PC-9 (cell line): ENCODE data around the gene MYO5B. TPM values are rescaled to one million over a fixed set of nuclear protein-coding genes. Genes with fewer than 3 reads are reported as not detected.

Experiments used
- BruUV-seq: library from RNA; stranded (reverse); fragments of 400-500 nt; replicated peaks from 2 replicates; lab custom pipeline; 2021; lab: Mats Ljungman, UMichigan
- CTCF ChIA-PET: fragments of 300-600 bp; sonication (Branson Sonifier 250); formaldehyde crosslinking; loops from one replicate; lab custom pipeline; 2022; ENCODE audit warnings: antibody characterized with exemption; lab: Charles Lee
- POLR2A ChIA-PET: fragments of 300-600 bp; sonication (Branson Sonifier 250); formaldehyde crosslinking; loops from one replicate; lab custom pipeline; 2022; ENCODE audit warnings: antibody characterized with exemption; ENCODE audit not compliant: unreplicated experiment; lab: Charles Lee
- DNase-seq, 2 experiments: peaks; one replicate each; pipeline versions ENCODE4 v3.0.0 to v3.0.0-alpha.2; 2015 to 2022; ENCODE audit warnings: mixed read lengths in 1 of 2
- H2AFZ ChIP-seq: fragments of 200-600 bp; sonication (generic); 2 replicates; pipeline ENCODE4 v1.8.1; 2017; ENCODE audit warnings: antibody characterized with exemption
- H3F3A ChIP-seq: fragments of 200-600 bp; sonication (generic); 2 replicates; pipeline ENCODE4 v1.8.1; 2017; ENCODE audit warnings: antibody characterized with exemption, mild to moderate bottlenecking, low read depth; ENCODE audit not compliant: insufficient read depth
- H3K27ac ChIP-seq: fragments of 200-600 bp; sonication (generic); 2 replicates; pipeline ENCODE4 v1.6.1; 2016; ENCODE audit warnings: mixed run types
- H3K27me3 ChIP-seq: fragments of 200-600 bp; sonication (generic); 2 replicates; pipeline ENCODE4 v1.6.1; 2016; ENCODE audit warnings: low read depth, mixed run types; ENCODE audit not compliant: insufficient read depth
- H3K36me3 ChIP-seq: fragments of 200-600 bp; sonication (generic); 2 replicates; pipeline ENCODE4 v1.6.1; 2016; ENCODE audit warnings: low read depth, mixed run types
- H3K4me1 ChIP-seq: fragments of 200-600 bp; sonication (generic); replicated peaks from 2 replicates; pipeline ENCODE4 v1.6.1; 2016; ENCODE audit warnings: mixed run types; ENCODE audit not compliant: insufficient read depth
- H3K4me2 ChIP-seq: fragments of 200-600 bp; sonication (generic); 2 replicates; pipeline ENCODE4 v1.6.1; 2017; ENCODE audit warnings: mixed run types
- H3K4me3 ChIP-seq: fragments of 200-600 bp; sonication (generic); 2 replicates; pipeline ENCODE4 v1.6.1; 2016; ENCODE audit warnings: mixed run types
- H3K79me2 ChIP-seq: fragments of 200-600 bp; sonication (generic); 2 replicates; pipeline ENCODE4 v1.6.1; 2017; ENCODE audit warnings: low read depth, mixed run types
- H3K9me2 ChIP-seq: fragments of 200-600 bp; sonication (generic); 2 replicates; pipeline ENCODE4 v1.8.1; 2017; ENCODE audit warnings: mild to moderate bottlenecking; ENCODE audit not compliant: insufficient read depth
- H3K9me3 ChIP-seq: fragments of 200-600 bp; sonication (generic); 2 replicates; pipeline ENCODE4 v1.8.1; 2016; ENCODE audit warnings: low read depth; ENCODE audit not compliant: insufficient read depth
- H4K20me1 ChIP-seq: fragments of 200-600 bp; sonication (generic); 2 replicates; pipeline ENCODE4 v1.8.1; 2017; ENCODE audit not compliant: insufficient read depth
- EZH2 ChIP-seq: fragments of 200-600 bp; sonication (generic); IDR thresholded peaks from 2 replicates; pipeline ENCODE4 v1.8.0; 2017; ENCODE audit warnings: antibody characterized with exemption, low read depth
- intact Hi-C: fragments of 100-400 bp; cut with micrococcal nuclease; formaldehyde crosslinking; loops from one replicate; pipeline ENCODE4 v1.10.0; 2022; ENCODE audit not compliant: unreplicated experiment
- total RNA-seq: library from RNA; stranded (reverse); gene quantifications from 2 replicates; pipeline ENCODE4 v1.2.3, GENCODE V29; 2021
- TF ChIP-seq, protein P1 (sequence below): fragments of 200-600 bp; sonication (generic); conservative IDR thresholded peaks from 2 replicates; pipeline ENCODE4 v1.6.1; 2017; ENCODE audit warnings: mixed run types, antibody characterized with exemption, mild to moderate bottlenecking, moderate library complexity

Gene MYO5B
- total RNA-seq, 1 experiment from 2014 or later = 25.4 TPM

DNA sequence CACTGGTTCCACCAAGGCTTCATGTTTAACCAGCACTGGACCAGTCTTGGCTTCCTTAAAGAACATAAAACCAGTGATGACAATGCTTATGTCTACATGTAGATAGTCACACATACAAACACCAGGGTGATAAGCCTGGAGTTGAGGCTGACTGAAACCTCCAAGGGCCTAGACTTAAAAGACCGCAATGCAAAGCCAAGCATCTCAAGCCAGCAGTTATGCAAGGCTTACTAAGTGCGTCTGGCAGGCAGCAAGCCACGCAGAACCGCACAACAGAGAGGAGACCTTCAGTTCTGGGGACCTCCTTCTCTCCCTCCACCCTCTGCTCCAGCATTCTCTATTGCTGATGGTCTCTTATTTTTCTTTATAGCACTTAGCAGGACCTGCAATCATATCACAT is 318.4 kb downstream of the MYO5B start:
- no peaks in the 10 kb centered on the region for H3K9me2 ChIP-seq
- DNase-seq = no peak
- no TSS peak for BruUV-seq
- no peaks in the 10 kb centered on the region for H3K9me3 ChIP-seq
- no peak overlapping the region for H2AFZ ChIP-seq
- H3K27me3 ChIP-seq = no peaks in the 10 kb centered on the region
- intact Hi-C loops = no loop called here
- no peaks in the 10 kb centered on the region for H3K4me1 ChIP-seq
- TF ChIP-seq, protein P1, sequence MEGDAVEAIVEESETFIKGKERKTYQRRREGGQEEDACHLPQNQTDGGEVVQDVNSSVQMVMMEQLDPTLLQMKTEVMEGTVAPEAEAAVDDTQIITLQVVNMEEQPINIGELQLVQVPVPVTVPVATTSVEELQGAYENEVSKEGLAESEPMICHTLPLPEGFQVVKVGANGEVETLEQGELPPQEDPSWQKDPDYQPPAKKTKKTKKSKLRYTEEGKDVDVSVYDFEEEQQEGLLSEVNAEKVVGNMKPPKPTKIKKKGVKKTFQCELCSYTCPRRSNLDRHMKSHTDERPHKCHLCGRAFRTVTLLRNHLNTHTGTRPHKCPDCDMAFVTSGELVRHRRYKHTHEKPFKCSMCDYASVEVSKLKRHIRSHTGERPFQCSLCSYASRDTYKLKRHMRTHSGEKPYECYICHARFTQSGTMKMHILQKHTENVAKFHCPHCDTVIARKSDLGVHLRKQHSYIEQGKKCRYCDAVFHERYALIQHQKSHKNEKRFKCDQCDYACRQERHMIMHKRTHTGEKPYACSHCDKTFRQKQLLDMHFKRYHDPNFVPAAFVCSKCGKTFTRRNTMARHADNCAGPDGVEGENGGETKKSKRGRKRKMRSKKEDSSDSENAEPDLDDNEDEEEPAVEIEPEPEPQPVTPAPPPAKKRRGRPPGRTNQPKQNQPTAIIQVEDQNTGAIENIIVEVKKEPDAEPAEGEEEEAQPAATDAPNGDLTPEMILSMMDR = no peak
- no peak for TF ChIP-seq EZH2
- H3F3A ChIP-seq = no peaks in the 10 kb centered on the region
- H3K4me3 ChIP-seq = no peak overlapping the region
- CTCF ChIA-PET = no interaction called here
- no peaks in the 10 kb centered on the region for H3K79me2 ChIP-seq
- 0 out of 2 replicates have a peak, but pooled peaks cover 5% of the 10 kb centered on the region for H3K36me3 ChIP-seq
- POLR2A ChIA-PET = no interaction called here
- no peaks in the 10 kb centered on the region for H4K20me1 ChIP-seq
- no peak overlapping the region for H3K27ac ChIP-seq
- no peak overlapping the region for H3K4me2 ChIP-seq

DNA sequence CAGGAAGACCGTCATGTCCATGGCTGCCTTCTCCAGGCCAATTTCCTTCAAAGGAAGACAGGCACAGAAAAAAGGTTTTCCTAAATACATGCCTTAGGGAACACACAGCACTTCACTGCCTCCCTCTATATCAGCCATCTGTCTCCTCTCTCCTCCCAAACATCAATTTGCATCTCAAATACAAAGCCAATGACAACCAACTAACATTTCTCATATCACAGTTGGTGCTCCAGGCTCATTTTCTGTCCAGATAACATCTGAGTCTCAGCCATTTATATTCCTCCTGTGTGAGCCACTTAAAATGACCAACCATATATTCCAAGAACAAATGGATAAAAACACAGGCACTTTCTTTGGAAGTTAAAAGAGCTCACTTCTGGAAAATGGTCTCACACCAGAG is 319.2 kb downstream of the MYO5B start:
- H3K27ac ChIP-seq = no peak overlapping the region
- no peaks in the 10 kb centered on the region for H3K4me1 ChIP-seq
- 0 out of 2 replicates have a peak, but pooled peaks cover 5% of the 10 kb centered on the region for H3K36me3 ChIP-seq
- H3K9me3 ChIP-seq = no peaks in the 10 kb centered on the region
- DNase-seq = no peak
- BruUV-seq = no TSS peak
- no peak overlapping the region for H3K4me2 ChIP-seq
- CTCF ChIA-PET = no interaction called here
- POLR2A ChIA-PET = no interaction called here
- no peak overlapping the region for H2AFZ ChIP-seq
- no peaks in the 10 kb centered on the region for H3K9me2 ChIP-seq
- H3F3A ChIP-seq = no peaks in the 10 kb centered on the region
- no peaks in the 10 kb centered on the region for H4K20me1 ChIP-seq
- no peak overlapping the region for H3K4me3 ChIP-seq
- TF ChIP-seq EZH2 = no peak
- TF ChIP-seq, protein P1 = no peak
- no peaks in the 10 kb centered on the region for H3K27me3 ChIP-seq
- H3K79me2 ChIP-seq = no peaks in the 10 kb centered on the region
- intact Hi-C loops = no loop called here

DNA sequence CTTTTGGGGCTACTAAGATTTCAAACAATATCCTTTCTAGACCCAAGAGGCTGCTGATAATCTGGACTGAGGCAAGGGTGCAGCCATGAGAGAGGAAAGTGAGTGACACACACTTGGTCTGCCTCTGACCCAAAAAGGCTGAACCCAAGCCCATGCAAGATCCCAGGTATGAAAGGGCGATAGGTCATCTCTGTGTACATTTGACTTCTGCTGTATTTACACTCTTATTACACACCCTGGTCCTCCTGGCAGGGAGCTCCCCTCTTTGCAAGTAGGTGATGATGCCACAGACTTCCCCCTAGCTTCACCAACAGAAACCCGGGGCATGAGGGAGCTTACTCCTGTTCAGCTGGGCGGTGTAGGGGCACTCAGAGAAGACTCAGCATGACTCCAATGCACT is 319.8 kb downstream of the MYO5B start:
- H3K4me2 ChIP-seq = no peak overlapping the region
- TF ChIP-seq, protein P1 = no peak
- TF ChIP-seq EZH2 = no peak
- H3K79me2 ChIP-seq = no peaks in the 10 kb centered on the region
- no peaks in the 10 kb centered on the region for H3F3A ChIP-seq
- H3K4me1 ChIP-seq = no peaks in the 10 kb centered on the region
- no peak overlapping the region for H3K27ac ChIP-seq
- H2AFZ ChIP-seq = no peak overlapping the region
- H3K36me3 ChIP-seq = 0 out of 2 replicates have a peak, but pooled peaks cover 5% of the 10 kb centered on the region
- H3K9me3 ChIP-seq = no peaks in the 10 kb centered on the region
- no peak overlapping the region for H3K4me3 ChIP-seq
- intact Hi-C loops = no loop called here
- no peaks in the 10 kb centered on the region for H3K27me3 ChIP-seq
- no peaks in the 10 kb centered on the region for H4K20me1 ChIP-seq
- BruUV-seq = no TSS peak
- no peaks in the 10 kb centered on the region for H3K9me2 ChIP-seq
- no peak for DNase-seq
- CTCF ChIA-PET = no interaction called here
- POLR2A ChIA-PET = no interaction called here
